ENCODE results near the gene SDK2.

GRCh38 chr17:73335591-73336407, 308.4 kb downstream of the SDK2 start:
- TF ChIP-seq ZIC2 (tag by site-specific recombination; IDR thresholded peaks at IDR 0.05) (no peak; the same call in 1 of the 2 replicates), ZNF639 (tag by site-specific recombination; IDR thresholded peaks at IDR 0.05) (no peak), ZFP41 (tag by site-specific recombination; IDR thresholded peaks at IDR 0.05; ENCODE audit: borderline replicate concordance) (no peak), ZNF155 (tag by site-specific recombination; IDR thresholded peaks at IDR 0.05) (no peak), CTCF (tag by site-specific recombination; IDR thresholded peaks at IDR 0.05) (no peak), ZNF2 (tag by site-specific recombination; IDR thresholded peaks at IDR 0.05) (no peak), KLF1 (tag by site-specific recombination; IDR thresholded peaks at IDR 0.05) (peak; percentile 75)
